Stimulated activated CD4-positive, alpha-beta T cell treated with anti-CD3 and anti-CD28 coated beads, Interleukin-1b, Interleukin-23, amount 100 ng/mL, for 1 hour (primary cell): ENCODE data around the gene PHAF1.

Experiments used
- DNase-seq, 2 donors: peaks; one replicate each; pipeline ENCODE4 v3.0.0-alpha.2; 2020; ENCODE audit warnings: low read depth in 2 of 2

Gene PHAF1

GRCh38 chr16:67179421-67180080 is 69.8 kb downstream of the PHAF1 start:
- no peak for DNase-seq

- DNase-seq = no peak
Observed at GRCh38 chr16:67180166-67180565, 70.4 kb downstream of the PHAF1 start.

- no peak for DNase-seq
Observed at GRCh38 chr16:67181346-67181745, 71.6 kb downstream of the PHAF1 start.

- no peak for DNase-seq
Observed at GRCh38 chr16:67182288-67182687, 72.5 kb downstream of the PHAF1 start.

GRCh38 chr16:67183284-67183626 is 73.5 kb downstream of the PHAF1 start:
- DNase-seq = no peak

GRCh38 chr16:67183627-67184452 is 74.1 kb downstream of the PHAF1 start, which contains the start of gene MATCAP1:
Gene MATCAP1, minus strand, starts transcription at chr16:67183963. Its CDS starts 3,353 bp downstream, at chr16:67180610.
- DNase-seq = peak; percentile 78 to 81

GRCh38 chr16:67184453-67184994 is 74.8 kb downstream of the PHAF1 start:
- no peak for DNase-seq

GRCh38 chr16:67184995-67185650 is 75.4 kb downstream of the PHAF1 start:
- peak; percentile 63 to 73 for DNase-seq

- DNase-seq = no peak
Observed at GRCh38 chr16:67185651-67186134, 76.0 kb downstream of the PHAF1 start.

- no peak for DNase-seq
Observed at GRCh38 chr16:67186550-67186950, 76.8 kb downstream of the PHAF1 start.

GRCh38 chr16:67187175-67187890 is 77.6 kb downstream of the PHAF1 start:
- DNase-seq = no peak

- no peak for DNase-seq
Observed at GRCh38 chr16:67188323-67188722, 78.6 kb downstream of the PHAF1 start.

- DNase-seq = no peak
Observed at GRCh38 chr16:67188798-67189197, 79.1 kb downstream of the PHAF1 start.

GRCh38 chr16:67190041-67190440 is 80.3 kb downstream of the PHAF1 start, which contains the start of gene EXOC3L1:
Gene EXOC3L1, minus strand, starts transcription at chr16:67190136. Its CDS starts 460 bp downstream, at chr16:67189676.
- DNase-seq = no peak

GRCh38 chr16:67190448-67191399 is 81.0 kb downstream of the PHAF1 start:
- no peak for DNase-seq

- no peak for DNase-seq
Observed at GRCh38 chr16:67191411-67191994, 81.8 kb downstream of the PHAF1 start.

- DNase-seq = peak; percentile 65 to 66
Observed at GRCh38 chr16:67191995-67192681, 82.4 kb downstream of the PHAF1 start, which contains the start of gene E2F4. Gene E2F4, plus strand, starts transcription at chr16:67192155. Its CDS starts 73 bp downstream, at chr16:67192228.

GRCh38 chr16:67192781-67193361 is 83.1 kb downstream of the PHAF1 start:
- DNase-seq = no peak

- DNase-seq = no peak
Observed at GRCh38 chr16:67193536-67193935, 83.8 kb downstream of the PHAF1 start.
